ENCODE data around the gene CORIN. TPM values are rescaled to one million over a fixed set of nuclear protein-coding genes. Genes with fewer than 3 reads are reported as not detected.

The CORIN gene
- total RNA-seq, 2 donors from 2014 or later = 0.15 to 0.50 TPM

- Histone ChIP-seq H3K9ac (ENCODE audit: low read depth in 2 of 2, low read length in 2 of 2) (no peak overlapping the region), H3K27me3 (no peaks in the 10 kb centered on the region), H3K4me3 (no peak overlapping the region), H3K27ac (no peak overlapping the region), H3K9me3 (no peaks in the 10 kb centered on the region), H3K36me3 (no peaks in the 10 kb centered on the region), H3K4me1 (no peaks in the 10 kb centered on the region)
- no peak for TF ChIP-seq CTCF (IDR thresholded peaks at IDR 0.05)
- intact Hi-C loops (cut with DNase I) = no loop called here
- no peak for DNase-seq
These were observed 134.9 kb downstream of the CORIN start for GRCh38 chr4:47703008-47703407.

- intact Hi-C loops (cut with DNase I) = no loop called here
- no peak for TF ChIP-seq CTCF (IDR thresholded peaks at IDR 0.05)
- DNase-seq = no peak
- H3K9ac ChIP-seq (ENCODE audit: low read depth in 2 of 2, low read length in 2 of 2) = no peak overlapping the region
- H3K4me3 ChIP-seq = no peak overlapping the region
- no peaks in the 10 kb centered on the region for H3K36me3 ChIP-seq
- no peak overlapping the region for H3K27ac ChIP-seq
- no peaks in the 10 kb centered on the region for H3K9me3 ChIP-seq
- no peaks in the 10 kb centered on the region for H3K27me3 ChIP-seq
- H3K4me1 ChIP-seq = no peaks in the 10 kb centered on the region
These were observed 136.6 kb downstream of the CORIN start for GRCh38 chr4:47701286-47701685.

- no peak for DNase-seq
- Histone ChIP-seq H3K27ac (no peak overlapping the region), H3K4me3 (no peak overlapping the region), H3K4me1 (no peaks in the 10 kb centered on the region), H3K27me3 (no peaks in the 10 kb centered on the region), H3K36me3 (no peaks in the 10 kb centered on the region), H3K9ac (ENCODE audit: low read depth in 2 of 2, low read length in 2 of 2) (no peak overlapping the region), H3K9me3 (no peaks in the 10 kb centered on the region)
- intact Hi-C loops (cut with DNase I) = no loop called here
- no peak for TF ChIP-seq CTCF (IDR thresholded peaks at IDR 0.05)
These were observed 139.0 kb downstream of the CORIN start for GRCh38 chr4:47698837-47699236.

- intact Hi-C loops (cut with DNase I) = no loop called here
- no peak for TF ChIP-seq CTCF (IDR thresholded peaks at IDR 0.05)
- Histone ChIP-seq H3K9ac (ENCODE audit: low read depth in 2 of 2, low read length in 2 of 2) (no peak overlapping the region), H3K36me3 (no peaks in the 10 kb centered on the region), H3K27ac (no peak overlapping the region), H3K4me3 (no peak overlapping the region), H3K4me1 (no peaks in the 10 kb centered on the region), H3K27me3 (no peaks in the 10 kb centered on the region), H3K9me3 (no peaks in the 10 kb centered on the region)
- DNase-seq = no peak
These were observed 141.0 kb downstream of the CORIN start for GRCh38 chr4:47696823-47697222.

GRCh38 chr4:47695260-47695659, 142.6 kb downstream of the CORIN start:
- intact Hi-C loops (cut with DNase I) = no loop called here

More at GRCh38 chr4:47695260-47695659, 142.6 kb downstream of the CORIN start:
- Histone ChIP-seq H3K27ac (no peak overlapping the region), H3K9ac (ENCODE audit: low read depth in 2 of 2, low read length in 2 of 2) (no peak overlapping the region), H3K27me3 (no peaks in the 10 kb centered on the region), H3K4me3 (no peak overlapping the region), H3K4me1 (no peaks in the 10 kb centered on the region), H3K36me3 (no peaks in the 10 kb centered on the region), H3K9me3 (no peaks in the 10 kb centered on the region)
- no peak for TF ChIP-seq CTCF (IDR thresholded peaks at IDR 0.05)
- no peak for DNase-seq

Measured in colonic mucosa (tissue), 4 donors.